Bone marrow (tissue), 2 donors: ENCODE data around the gene KLF8.

ENCODE experiments used
- DNase-seq, 2 donors: peaks; one replicate each; lab custom pipeline; 2025; lab: John Stamatoyannopoulos, UW

Gene KLF8

GRCh38 chrX:56309881-56310280 lies 77.7 kb downstream of the KLF8 start:
- DNase-seq, result no peak

GRCh38 chrX:56310581-56310980 lies 78.4 kb downstream of the KLF8 start:
- DNase-seq, result no peak

- no peak for DNase-seq
Observed at GRCh38 chrX:56313308-56313707, 81.2 kb downstream of the KLF8 start.

- no peak for DNase-seq
Observed at GRCh38 chrX:56314334-56314733, 82.2 kb downstream of the KLF8 start.

DNA sequence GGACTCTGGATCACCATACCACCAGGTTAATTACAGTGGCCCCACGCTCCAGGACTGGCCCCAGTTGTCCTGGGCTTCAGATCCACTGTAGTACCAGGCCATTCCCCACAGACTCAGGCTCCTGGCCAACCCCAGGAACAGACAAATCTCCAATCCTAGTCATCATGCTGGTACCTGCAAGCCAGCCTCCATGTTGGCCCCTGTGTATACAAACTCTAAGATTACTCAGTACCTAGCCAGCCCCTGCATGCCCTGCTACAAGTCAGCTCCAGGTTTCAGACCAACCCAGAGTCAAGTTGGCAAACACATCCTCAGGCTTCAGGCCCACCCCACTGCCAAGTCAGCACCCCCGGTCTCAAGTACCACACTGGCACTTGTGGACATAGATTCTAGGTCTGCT lies 85.9 kb downstream of the KLF8 start:
- DNase-seq, result no peak

DNA sequence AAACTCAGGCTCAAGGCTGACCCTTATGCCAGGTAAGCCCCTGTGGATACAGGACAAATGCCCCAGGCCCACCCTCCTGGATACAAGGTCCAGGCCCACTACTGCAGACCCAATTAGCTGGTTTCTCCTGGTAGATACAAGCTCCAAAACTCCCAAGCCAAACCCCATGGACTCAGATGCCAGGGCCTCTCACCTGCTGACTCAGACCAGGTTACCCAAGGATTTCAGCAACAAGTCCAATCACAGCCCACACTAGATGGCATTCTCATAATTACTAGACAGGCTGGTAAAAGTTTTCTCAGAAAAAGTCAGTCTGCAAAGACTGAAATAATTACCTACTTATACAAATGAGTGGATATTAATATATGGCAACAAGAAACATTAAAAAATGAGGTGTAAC lies 87.0 kb downstream of the KLF8 start:
- DNase-seq, result no peak
